Gastroesophageal sphincter (tissue), 3 donors: Measurements from ENCODE around the gene THSD7A.

Source experiments
- CTCF ChIP-seq, 4 experiments: fragments of 200-600 bp in 2 of 4; fragments of 450-650 bp in 2 of 4; sonication (generic) in 1 of 4; IDR thresholded peaks; one replicate each; pipeline ENCODE4 v1.5.1; 2017 to 2019; ENCODE audit warnings: antibody characterized with exemption in 4 of 4, mild to moderate bottlenecking in 2 of 4, moderate library complexity in 2 of 4
- POLR2A ChIP-seq, 2 donors: fragments of 450-650 bp; IDR thresholded peaks; one replicate each; pipeline ENCODE4 v1.6.1; 2017; ENCODE audit warnings: antibody characterized with exemption in 2 of 2, mild to moderate bottlenecking in 2 of 2, moderate library complexity in 1 of 2
- POLR2AphosphoS5 ChIP-seq: sonication (generic); formaldehyde crosslinking; IDR thresholded peaks from one replicate; pipeline ENCODE4 v1.6.1; 2017; ENCODE audit warnings: antibody characterized with exemption

- no peak for TF ChIP-seq POLR2A (IDR thresholded peaks at IDR 0.05)
- TF ChIP-seq CTCF (IDR thresholded peaks at IDR 0.05): no peak
- no peak for TF ChIP-seq POLR2AphosphoS5
Measured at GRCh38 chr7:11434366-11434765, 397.6 kb downstream of the THSD7A start.
